Mesothelial cell of epicardium (in vitro differentiated cells): ENCODE results near the gene TMEM225B. TPM values are rescaled to one million over a fixed set of nuclear protein-coding genes. Genes with fewer than 3 reads are reported as not detected.
A peak's percentile ranks its signal among the peaks of the same experiment; 100 is the strongest.

Experiments
- DNase-seq, 2 experiments: peaks; one replicate each; pipeline ENCODE4 v3.0.0; 2021; ENCODE audit warnings: low spot score in 2 of 2; ENCODE audit not compliant: unreplicated experiment in 2 of 2
- H3K27ac Mint-ChIP-seq: 2 replicates; pipeline ENCODE4 v1.8.0; 2021; ENCODE audit warnings: mixed read lengths
- H3K27me3 Mint-ChIP-seq: 2 replicates; pipeline ENCODE4 v1.8.0; 2021; ENCODE audit warnings: low read depth, mixed read lengths
- H3K36me3 Mint-ChIP-seq: 2 replicates; pipeline ENCODE4 v1.8.0; 2021; ENCODE audit warnings: mixed read lengths
- H3K4me1 Mint-ChIP-seq: 2 replicates; pipeline ENCODE4 v1.8.0; 2021; ENCODE audit warnings: mixed read lengths
- H3K4me3 Mint-ChIP-seq: 2 replicates; pipeline ENCODE4 v1.8.0; 2021; ENCODE audit warnings: mild to moderate bottlenecking, moderate library complexity, mixed read lengths
- H3K9me3 Mint-ChIP-seq: 2 replicates; pipeline ENCODE4 v1.8.0; 2021; ENCODE audit warnings: mixed read lengths
- CTCF ChIP-seq: fragments of 200-600 bp; sonication (generic); IDR thresholded peaks from one replicate; pipeline ENCODE4 v1.5.0; 2021; ENCODE audit warnings: antibody characterized with exemption; ENCODE audit not compliant: unreplicated experiment
- total RNA-seq: library from RNA; stranded (reverse); gene quantifications from 3 replicates; pipeline ENCODE4 v1.2.1, GENCODE V29; 2021

TMEM225B gene
- total RNA-seq, 1 donor from 2014 or later, result 2.5 TPM

GRCh38 chr7:99557196-99557607 lies 40.9 kb upstream of the TMEM225B start:
- Mint-ChIP-seq H3K27me3 (no peaks in the 10 kb centered on the region), H3K27ac (peak overlapping the region; percentile 94)

GRCh38 chr7:99557940-99558305 lies 40.1 kb upstream of the TMEM225B start:
- peak overlapping the region; percentile 94 for H3K27ac Mint-ChIP-seq
- DNase-seq, result no peak
- no peaks in the 10 kb centered on the region for H3K27me3 Mint-ChIP-seq
- H3K9me3 Mint-ChIP-seq, result no peaks in the 10 kb centered on the region
- H3K36me3 Mint-ChIP-seq, result peaks cover 20% of the 10 kb centered on the region
- no peak for TF ChIP-seq CTCF
- peaks cover 14% of the 10 kb centered on the region for H3K4me1 Mint-ChIP-seq
- peak overlapping the region; percentile 96 for H3K4me3 Mint-ChIP-seq

More at GRCh38 chr7:99557196-99557607, 40.9 kb upstream of the TMEM225B start:
- peak overlapping the region; percentile 96 for H3K4me3 Mint-ChIP-seq
- DNase-seq, result no peak
- H3K9me3 Mint-ChIP-seq, result no peaks in the 10 kb centered on the region
- H3K36me3 Mint-ChIP-seq, result peaks cover 13% of the 10 kb centered on the region
- H3K4me1 Mint-ChIP-seq, result peaks cover 17% of the 10 kb centered on the region
- TF ChIP-seq CTCF, result no peak

GRCh38 chr7:99558306-99559174 lies 39.5 kb upstream of the TMEM225B start, which contains the start of gene ZNF655:
Gene ZNF655 (plus strand): TSS chr7:99558642. CDS start chr7:99560560, 1,918 bp downstream.
- TF ChIP-seq CTCF, result no peak
- H3K4me3 Mint-ChIP-seq, result peak within 1 kb of the TSS; percentile 96
- H3K4me1 Mint-ChIP-seq, result peaks cover 12% of the 10 kb centered on the region
- no peaks in the 10 kb centered on the region for H3K27me3 Mint-ChIP-seq
- no peaks in the 10 kb centered on the region for H3K9me3 Mint-ChIP-seq
- peaks cover 22% of the 10 kb centered on the region for H3K36me3 Mint-ChIP-seq
- DNase-seq, result peak; percentile 85 to 96
- H3K27ac Mint-ChIP-seq, result peak within 1 kb of the TSS; percentile 94

GRCh38 chr7:99559175-99559915 lies 38.7 kb upstream of the TMEM225B start:
- Mint-ChIP-seq H3K27ac (peak overlapping the region; percentile 94), H3K36me3 (peaks cover 29% of the 10 kb centered on the region), H3K9me3 (no peaks in the 10 kb centered on the region), H3K27me3 (no peaks in the 10 kb centered on the region), H3K4me1 (peaks cover 12% of the 10 kb centered on the region), H3K4me3 (peak overlapping the region; percentile 96)
- DNase-seq, result no peak
- TF ChIP-seq CTCF, result no peak

- no peak for DNase-seq
- TF ChIP-seq CTCF, result no peak
- Mint-ChIP-seq H3K4me1 (peaks cover 12% of the 10 kb centered on the region), H3K9me3 (no peaks in the 10 kb centered on the region), H3K36me3 (peaks cover 31% of the 10 kb centered on the region), H3K27me3 (no peaks in the 10 kb centered on the region), H3K4me3 (peak overlapping the region; percentile 96), H3K27ac (peak overlapping the region; percentile 25)
These were observed 37.0 kb upstream of the TMEM225B start for GRCh38 chr7:99560834-99561736.
